ENCODE measurements around the gene CMC1.

DNA sequence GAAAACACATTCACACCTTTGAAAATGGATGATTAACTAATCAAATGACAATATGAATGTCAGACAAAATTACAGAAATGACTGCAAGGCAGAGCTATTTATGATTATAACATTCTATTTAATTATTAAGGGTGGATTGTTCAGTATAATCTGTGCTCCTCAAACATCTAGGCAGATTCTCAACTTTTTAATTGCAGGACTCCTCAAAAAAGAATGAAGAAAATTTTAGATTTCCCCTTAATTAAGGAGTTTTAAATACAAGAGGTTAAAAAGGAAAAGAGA lies 22.6 kb upstream of the CMC1 start:
- TF ChIP-seq EZH2 (IDR thresholded peaks at IDR 0.05; ENCODE audit: borderline replicate concordance) (no peak), EZH2phosphoT487 (IDR thresholded peaks at IDR 0.05; ENCODE audit: low read depth, severe bottlenecking, unreplicated experiment) (no peak)
- TF ChIP-seq, protein P1, sequence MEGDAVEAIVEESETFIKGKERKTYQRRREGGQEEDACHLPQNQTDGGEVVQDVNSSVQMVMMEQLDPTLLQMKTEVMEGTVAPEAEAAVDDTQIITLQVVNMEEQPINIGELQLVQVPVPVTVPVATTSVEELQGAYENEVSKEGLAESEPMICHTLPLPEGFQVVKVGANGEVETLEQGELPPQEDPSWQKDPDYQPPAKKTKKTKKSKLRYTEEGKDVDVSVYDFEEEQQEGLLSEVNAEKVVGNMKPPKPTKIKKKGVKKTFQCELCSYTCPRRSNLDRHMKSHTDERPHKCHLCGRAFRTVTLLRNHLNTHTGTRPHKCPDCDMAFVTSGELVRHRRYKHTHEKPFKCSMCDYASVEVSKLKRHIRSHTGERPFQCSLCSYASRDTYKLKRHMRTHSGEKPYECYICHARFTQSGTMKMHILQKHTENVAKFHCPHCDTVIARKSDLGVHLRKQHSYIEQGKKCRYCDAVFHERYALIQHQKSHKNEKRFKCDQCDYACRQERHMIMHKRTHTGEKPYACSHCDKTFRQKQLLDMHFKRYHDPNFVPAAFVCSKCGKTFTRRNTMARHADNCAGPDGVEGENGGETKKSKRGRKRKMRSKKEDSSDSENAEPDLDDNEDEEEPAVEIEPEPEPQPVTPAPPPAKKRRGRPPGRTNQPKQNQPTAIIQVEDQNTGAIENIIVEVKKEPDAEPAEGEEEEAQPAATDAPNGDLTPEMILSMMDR (IDR thresholded peaks at IDR 0.05; ENCODE audit: poor library complexity): no peak

Measured in hepatocyte (in vitro differentiated cells).